ENCODE measurements around the gene ZNF627. TPM values are rescaled to one million over a fixed set of nuclear protein-coding genes. Genes with fewer than 3 reads are reported as not detected.

Gene ZNF627
- total RNA-seq, 1 experiment from 2014 or later, result 11.4 TPM

DNA sequence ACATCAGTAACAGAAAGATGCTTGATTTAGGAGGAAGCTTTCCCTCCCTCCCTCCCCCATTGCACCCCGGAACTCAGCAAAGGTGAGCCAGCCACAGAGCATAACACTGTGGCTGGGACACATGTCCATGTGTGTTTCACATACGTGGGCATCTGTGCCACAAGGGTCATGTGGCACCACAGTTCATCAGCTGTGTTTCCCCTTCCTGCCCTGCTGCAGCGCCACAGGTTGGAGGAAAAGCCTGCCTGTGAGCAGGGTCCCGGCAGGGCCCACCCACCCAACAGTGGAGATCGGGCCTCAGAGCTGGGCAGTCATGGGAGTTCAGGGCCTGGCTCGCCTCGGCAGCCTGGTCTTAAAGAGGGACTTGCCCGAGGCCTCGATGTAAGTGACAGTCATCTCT, 22.6 kb upstream of the ZNF627 start:
- Histone ChIP-seq H4K20me1 (ENCODE audit: insufficient read depth) (no peaks in the 10 kb centered on the region), H3K27ac (no peak overlapping the region), H3K4me2 (no peak overlapping the region), H3K79me2 (ENCODE audit: low read depth) (no peaks in the 10 kb centered on the region), H3F3A (ENCODE audit: insufficient read depth, low read depth) (0 out of 2 replicates have a peak, but pooled peaks cover 5% of the 10 kb centered on the region), H3K4me3 (no peak overlapping the region), H3K9me2 (ENCODE audit: insufficient read depth) (no peaks in the 10 kb centered on the region), H3K27me3 (ENCODE audit: insufficient read depth, low read depth) (no peaks in the 10 kb centered on the region), H3K4me1 (replicated peaks; ENCODE audit: insufficient read depth) (no peaks in the 10 kb centered on the region), H3K36me3 (ENCODE audit: low read depth) (no peaks in the 10 kb centered on the region), H2AFZ (no peak overlapping the region), H3K9me3 (ENCODE audit: insufficient read depth, low read depth) (no peaks in the 10 kb centered on the region)
- BruUV-seq (replicated peaks), result no TSS peak
- TF ChIP-seq, protein P1, sequence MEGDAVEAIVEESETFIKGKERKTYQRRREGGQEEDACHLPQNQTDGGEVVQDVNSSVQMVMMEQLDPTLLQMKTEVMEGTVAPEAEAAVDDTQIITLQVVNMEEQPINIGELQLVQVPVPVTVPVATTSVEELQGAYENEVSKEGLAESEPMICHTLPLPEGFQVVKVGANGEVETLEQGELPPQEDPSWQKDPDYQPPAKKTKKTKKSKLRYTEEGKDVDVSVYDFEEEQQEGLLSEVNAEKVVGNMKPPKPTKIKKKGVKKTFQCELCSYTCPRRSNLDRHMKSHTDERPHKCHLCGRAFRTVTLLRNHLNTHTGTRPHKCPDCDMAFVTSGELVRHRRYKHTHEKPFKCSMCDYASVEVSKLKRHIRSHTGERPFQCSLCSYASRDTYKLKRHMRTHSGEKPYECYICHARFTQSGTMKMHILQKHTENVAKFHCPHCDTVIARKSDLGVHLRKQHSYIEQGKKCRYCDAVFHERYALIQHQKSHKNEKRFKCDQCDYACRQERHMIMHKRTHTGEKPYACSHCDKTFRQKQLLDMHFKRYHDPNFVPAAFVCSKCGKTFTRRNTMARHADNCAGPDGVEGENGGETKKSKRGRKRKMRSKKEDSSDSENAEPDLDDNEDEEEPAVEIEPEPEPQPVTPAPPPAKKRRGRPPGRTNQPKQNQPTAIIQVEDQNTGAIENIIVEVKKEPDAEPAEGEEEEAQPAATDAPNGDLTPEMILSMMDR (conservative IDR thresholded peaks at IDR 0.05), result no peak
- TF ChIP-seq EZH2 (IDR thresholded peaks at IDR 0.05; ENCODE audit: low read depth), result no peak
- ChIA-PET CTCF (no interaction called here), POLR2A (ENCODE audit: unreplicated experiment) (no interaction called here)
- intact Hi-C loops (cut with micrococcal nuclease; ENCODE audit: unreplicated experiment), result no loop called here
- DNase-seq, result no peak

DNA sequence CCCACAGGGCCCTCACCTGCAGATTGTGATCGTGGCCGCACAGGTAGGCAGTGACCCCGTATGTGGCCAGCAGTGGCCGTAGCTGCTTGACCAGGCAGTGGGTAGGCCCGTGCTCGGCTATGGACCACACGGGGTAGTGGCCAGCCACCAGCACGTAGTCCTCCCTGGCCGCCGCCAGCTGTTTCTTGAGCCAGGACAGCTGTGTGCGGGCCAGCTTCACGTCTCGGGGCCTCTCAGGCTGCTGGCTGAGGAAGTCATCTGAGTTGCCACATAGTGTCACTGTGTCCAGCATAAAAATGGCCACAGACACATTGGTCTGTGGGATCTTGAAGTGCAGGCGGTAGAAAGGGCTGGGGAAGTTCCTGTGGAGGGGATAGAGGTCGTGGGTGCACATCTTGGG, 21.1 kb upstream of the ZNF627 start:
- CTCF ChIA-PET, result no interaction called here

DNA sequence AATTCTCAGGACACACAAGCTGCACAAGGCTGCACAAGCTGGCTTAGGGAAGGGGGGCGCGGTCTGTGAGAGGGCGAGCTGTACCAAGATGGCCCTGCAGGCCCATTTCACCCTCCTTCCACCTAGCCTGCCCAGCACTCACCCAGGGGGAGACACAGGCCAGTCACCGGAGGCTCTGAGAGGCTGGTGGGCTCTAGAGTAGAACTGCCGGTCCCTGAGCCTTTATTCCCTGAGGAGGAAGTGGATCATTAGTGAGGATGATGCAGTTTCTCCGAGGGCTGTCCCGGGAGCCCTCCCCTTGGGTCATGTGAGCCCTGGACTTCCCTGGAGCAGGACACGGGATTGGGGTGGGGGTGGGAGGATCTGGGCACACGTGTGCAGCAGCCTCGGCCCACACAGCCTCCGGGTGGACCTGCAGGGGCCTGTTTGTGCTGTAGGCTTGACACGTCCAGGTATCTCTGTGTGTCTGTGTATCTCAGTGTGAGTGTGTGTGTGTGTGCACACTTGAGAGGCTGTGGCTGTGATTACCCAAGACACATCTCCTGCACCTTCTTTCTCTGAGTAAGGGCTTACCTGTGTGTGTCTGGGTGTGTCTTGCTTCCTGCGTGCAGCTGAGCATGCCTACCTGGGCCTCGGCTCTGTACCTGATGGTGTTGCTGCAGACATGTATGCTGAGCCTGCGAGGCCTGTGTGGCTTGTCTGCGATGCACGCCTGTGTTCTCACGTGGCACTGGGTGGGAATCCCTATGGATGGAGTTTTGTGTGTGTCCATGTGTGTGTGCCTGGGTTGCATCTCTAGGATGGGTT, 19.6 kb upstream of the ZNF627 start, which contains the start of gene ACP5:
TSS of gene ACP5 (minus strand) at position 195 of the 807 bp plus-strand sequence. CDS start 328 bp downstream, outside the sequence.
- POLR2A ChIA-PET (ENCODE audit: unreplicated experiment), result no interaction called here
- Histone ChIP-seq H4K20me1 (ENCODE audit: insufficient read depth) (no peaks in the 10 kb centered on the region), H3K4me1 (replicated peaks; ENCODE audit: insufficient read depth) (no peaks in the 10 kb centered on the region), H3F3A (ENCODE audit: insufficient read depth, low read depth) (no peaks in the 10 kb centered on the region; the same call in 1 of the 2 replicates), H3K9me3 (ENCODE audit: insufficient read depth, low read depth) (no peaks in the 10 kb centered on the region), H3K27me3 (ENCODE audit: insufficient read depth, low read depth) (no peaks in the 10 kb centered on the region), H3K4me3 (no peak within 1 kb of the TSS), H3K4me2 (no peak within 1 kb of the TSS), H2AFZ (no peak within 1 kb of the TSS), H3K27ac (no peak within 1 kb of the TSS), H3K9me2 (ENCODE audit: insufficient read depth) (no peaks in the 10 kb centered on the region), H3K79me2 (ENCODE audit: low read depth) (no peaks in the 10 kb centered on the region), H3K36me3 (ENCODE audit: low read depth) (no peaks in the 10 kb centered on the region)
- CTCF ChIA-PET, result no interaction called here
- intact Hi-C loops (cut with micrococcal nuclease; ENCODE audit: unreplicated experiment), result no loop called here
- TF ChIP-seq, protein P1 (conservative IDR thresholded peaks at IDR 0.05), result no peak
- no peak for TF ChIP-seq EZH2 (IDR thresholded peaks at IDR 0.05; ENCODE audit: low read depth)
- no peak for DNase-seq
- BruUV-seq (replicated peaks), result no TSS peak

More for the DNA sequence above, 21.1 kb upstream of the ZNF627 start:
- Histone ChIP-seq H3K4me3 (no peak overlapping the region), H3K27me3 (ENCODE audit: insufficient read depth, low read depth) (no peaks in the 10 kb centered on the region), H3K9me3 (ENCODE audit: insufficient read depth, low read depth) (no peaks in the 10 kb centered on the region), H3K36me3 (ENCODE audit: low read depth) (no peaks in the 10 kb centered on the region), H2AFZ (no peak overlapping the region), H3F3A (ENCODE audit: insufficient read depth, low read depth) (no peaks in the 10 kb centered on the region; the same call in 1 of the 2 replicates), H3K9me2 (ENCODE audit: insufficient read depth) (no peaks in the 10 kb centered on the region), H3K79me2 (ENCODE audit: low read depth) (no peaks in the 10 kb centered on the region), H3K27ac (no peak overlapping the region), H4K20me1 (ENCODE audit: insufficient read depth) (no peaks in the 10 kb centered on the region), H3K4me1 (replicated peaks; ENCODE audit: insufficient read depth) (no peaks in the 10 kb centered on the region), H3K4me2 (no peak overlapping the region)
- BruUV-seq (replicated peaks), result no TSS peak
- TF ChIP-seq, protein P1 (conservative IDR thresholded peaks at IDR 0.05), result no peak
- TF ChIP-seq EZH2 (IDR thresholded peaks at IDR 0.05; ENCODE audit: low read depth), result no peak
- POLR2A ChIA-PET (ENCODE audit: unreplicated experiment), result no interaction called here
- intact Hi-C loops (cut with micrococcal nuclease; ENCODE audit: unreplicated experiment), result no loop called here
- no peak for DNase-seq
